Duodenal mucosa (tissue), 2 donors: Measurements from ENCODE around the gene CYRIA.
A peak's percentile ranks its signal among the peaks of the same experiment; 100 is the strongest.

Source experiments
- H3K27ac ChIP-seq: one replicate; pipeline ENCODE4 v1.7.0; 2013; ENCODE audit warnings: low read depth, low read length
- H3K27me3 ChIP-seq, 2 donors: one replicate each; pipeline ENCODE4 v1.7.0; 2013; ENCODE audit warnings: low read length in 2 of 2, control low read depth in 1 of 2; ENCODE audit not compliant: insufficient read depth in 2 of 2, control insufficient read depth in 1 of 2
- H3K36me3 ChIP-seq, 2 donors: one replicate each; pipeline ENCODE4 v1.7.0; 2013; ENCODE audit warnings: low read length in 2 of 2, control low read depth in 1 of 2; ENCODE audit not compliant: insufficient read depth in 2 of 2, control insufficient read depth in 1 of 2
- H3K4me1 ChIP-seq, 2 donors: one replicate each; pipeline ENCODE4 v1.7.0; 2013; ENCODE audit warnings: low read length in 2 of 2, control low read depth in 1 of 2; ENCODE audit not compliant: insufficient read depth in 2 of 2, control insufficient read depth in 1 of 2
- H3K4me3 ChIP-seq, 2 donors: one replicate each; pipeline ENCODE4 v1.7.0; 2013; ENCODE audit warnings: low read length in 2 of 2, low read depth in 1 of 2
- H3K9ac ChIP-seq, 2 donors: one replicate each; pipeline ENCODE4 v1.7.0; 2013; ENCODE audit warnings: low read length in 2 of 2, low read depth in 1 of 2
- H3K9me3 ChIP-seq, 2 donors: one replicate each; pipeline ENCODE4 v1.7.0; 2013; ENCODE audit warnings: low read length in 2 of 2, control low read depth in 1 of 2; ENCODE audit not compliant: control insufficient read depth in 1 of 2

Gene CYRIA

DNA sequence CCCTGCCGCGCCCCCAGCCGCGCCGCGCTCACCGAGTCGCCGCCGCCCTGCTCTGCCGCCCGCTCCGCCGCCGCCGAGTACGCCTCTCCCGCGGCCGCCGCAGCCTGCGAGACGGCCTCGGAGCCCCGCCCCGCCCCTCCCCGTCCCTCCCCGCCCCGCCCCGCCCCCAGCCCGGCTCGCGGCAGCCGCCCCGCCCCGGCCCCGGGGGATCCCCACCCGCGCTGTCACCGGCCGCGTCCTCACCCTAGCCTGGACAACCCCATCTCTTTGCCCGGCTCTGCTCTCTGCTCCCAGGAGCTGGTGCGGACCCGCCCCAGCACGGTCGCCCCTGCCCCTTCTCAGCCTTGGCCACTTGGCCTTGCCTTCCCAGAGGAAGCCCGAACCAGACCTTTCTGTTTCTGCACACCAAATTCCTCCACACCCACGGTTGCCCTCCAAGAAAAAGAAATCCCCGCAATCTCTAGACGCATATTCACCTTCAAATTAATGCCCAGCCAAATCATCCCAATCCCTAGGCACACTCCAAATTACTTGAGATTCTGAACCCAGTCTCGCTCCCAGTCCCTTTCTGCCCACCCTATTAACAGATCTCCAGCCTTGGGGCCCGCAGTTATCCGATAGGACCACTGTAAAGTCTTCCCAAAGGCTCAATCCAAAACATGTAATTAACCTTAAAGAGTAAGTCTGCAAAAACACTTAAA, at the start of gene CYRIA:
TSS of gene CYRIA (minus strand) at position 87 of the 701 bp plus-strand sequence. CDS start 77,715 bp downstream, outside the sequence.
- peak within 1 kb of the TSS; percentile 15 for H3K27ac ChIP-seq
- H3K9me3 ChIP-seq, result no peaks in the 10 kb centered on the region
- H3K36me3 ChIP-seq, result no peaks in the 10 kb centered on the region
- peaks cover 30 to 42% of the 10 kb centered on the region in 2 donors for H3K4me1 ChIP-seq
- H3K4me3 ChIP-seq, result peak within 1 kb of the TSS; percentile 51 to 74
- peaks cover 8 to 20% of the 10 kb centered on the region in 2 donors for H3K27me3 ChIP-seq
- peak within 1 kb of the TSS; percentile 48 to 64 for H3K9ac ChIP-seq

DNA sequence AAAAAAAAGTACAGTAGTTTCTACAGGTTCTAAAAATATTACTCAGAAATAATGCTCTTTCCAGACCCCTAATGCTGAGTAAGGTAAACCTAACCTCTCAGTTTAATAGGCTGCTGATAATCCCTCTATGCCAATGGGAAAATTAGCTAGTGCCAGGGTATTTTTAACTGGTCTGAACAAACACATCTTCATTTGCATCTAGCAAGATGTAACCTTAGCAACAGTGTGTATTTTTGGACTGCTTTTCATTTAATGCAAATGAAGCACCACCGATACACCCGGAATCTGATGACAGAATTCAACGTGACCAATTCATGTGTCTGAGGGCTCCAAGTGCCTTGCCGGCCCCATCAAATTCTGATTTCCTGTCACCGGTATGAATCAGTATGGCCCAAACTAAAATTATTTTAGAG, 47.4 kb upstream of the CYRIA start:
- Histone ChIP-seq H3K27ac (no peak overlapping the region), H3K4me3 (no peak overlapping the region), H3K9me3 (no peaks in the 10 kb centered on the region), H3K4me1 (no peaks in the 10 kb centered on the region), H3K27me3 (no peaks in the 10 kb centered on the region), H3K9ac (no peak overlapping the region), H3K36me3 (no peaks in the 10 kb centered on the region)

DNA sequence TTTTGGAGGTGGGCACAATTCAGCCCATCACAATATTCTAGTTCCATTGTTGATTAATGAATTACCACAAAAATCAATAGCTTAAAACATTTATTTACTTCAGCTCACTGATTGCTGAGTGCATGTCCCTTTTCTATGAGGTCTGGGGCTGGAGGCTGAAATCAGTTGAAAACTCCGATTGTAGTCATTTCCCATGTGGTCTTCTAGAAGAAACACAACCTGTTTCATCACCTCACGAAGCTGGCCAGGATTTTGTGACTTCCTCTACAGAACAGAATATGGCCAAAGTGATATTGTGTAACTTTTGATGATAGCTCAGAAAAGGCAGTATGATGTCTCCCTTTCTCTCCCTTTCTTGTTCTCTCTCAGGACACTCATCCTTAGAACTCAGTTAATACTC, 44.1 kb upstream of the CYRIA start:
- H3K27me3 ChIP-seq, result no peaks in the 10 kb centered on the region
- H3K36me3 ChIP-seq, result no peaks in the 10 kb centered on the region
- no peaks in the 10 kb centered on the region for H3K4me1 ChIP-seq
- no peak overlapping the region for H3K27ac ChIP-seq
- H3K9ac ChIP-seq, result no peak overlapping the region
- H3K9me3 ChIP-seq, result no peaks in the 10 kb centered on the region
- no peak overlapping the region for H3K4me3 ChIP-seq

DNA sequence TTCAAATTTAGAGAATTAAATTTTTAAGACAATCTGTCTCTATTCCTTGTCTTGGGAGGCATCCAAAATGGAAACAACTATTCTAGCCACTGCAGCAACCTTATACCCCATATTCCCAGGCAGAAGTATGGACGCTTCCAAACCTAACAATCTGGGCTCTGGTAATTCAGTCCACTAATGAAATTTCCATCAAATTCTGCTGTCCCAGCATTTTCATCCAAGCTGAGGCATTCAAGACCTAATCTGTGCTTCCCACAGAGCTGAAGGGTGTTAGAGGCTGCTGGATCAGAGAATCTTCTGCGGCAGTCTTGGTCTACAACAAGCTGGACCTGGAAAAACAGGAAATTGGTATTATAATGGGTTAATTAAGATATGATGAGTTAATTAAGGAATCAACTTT, 42.5 kb upstream of the CYRIA start:
- Histone ChIP-seq H3K4me1 (no peaks in the 10 kb centered on the region), H3K4me3 (no peak overlapping the region), H3K36me3 (no peaks in the 10 kb centered on the region), H3K27me3 (no peaks in the 10 kb centered on the region), H3K9me3 (no peaks in the 10 kb centered on the region), H3K27ac (no peak overlapping the region), H3K9ac (no peak overlapping the region)

DNA sequence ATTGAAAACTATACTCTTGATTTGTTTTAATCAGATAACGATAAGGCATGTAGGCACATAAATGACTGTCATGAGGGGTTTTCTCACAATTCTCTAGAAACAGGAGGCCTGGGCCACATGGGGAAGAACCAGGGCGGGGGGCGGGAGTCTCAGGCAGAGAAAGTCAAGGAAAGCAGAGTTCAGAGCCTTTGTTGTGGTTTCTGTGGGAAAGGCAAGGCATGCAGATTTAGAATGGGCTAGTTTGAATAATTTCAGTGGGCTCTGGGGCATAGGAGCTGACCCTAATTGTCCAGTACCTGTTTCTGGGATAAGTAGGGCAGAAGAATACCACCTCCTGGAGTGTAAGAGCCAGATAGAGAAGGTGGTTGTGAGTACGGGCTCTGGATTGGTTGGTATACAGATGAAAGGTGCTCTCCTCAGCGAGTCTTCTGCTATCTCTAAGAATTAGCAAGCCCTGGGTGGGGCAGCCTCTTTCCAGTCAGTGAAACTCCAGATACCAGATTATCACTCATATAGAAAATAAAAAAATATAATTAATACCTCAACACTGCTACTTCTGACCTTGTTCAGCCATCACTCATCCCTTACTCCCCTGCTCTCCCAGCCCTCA, 41.5 kb upstream of the CYRIA start:
- Histone ChIP-seq H3K4me1 (no peaks in the 10 kb centered on the region), H3K4me3 (no peak overlapping the region), H3K9ac (no peak overlapping the region), H3K36me3 (no peaks in the 10 kb centered on the region), H3K9me3 (no peaks in the 10 kb centered on the region), H3K27me3 (no peaks in the 10 kb centered on the region), H3K27ac (no peak overlapping the region)

DNA sequence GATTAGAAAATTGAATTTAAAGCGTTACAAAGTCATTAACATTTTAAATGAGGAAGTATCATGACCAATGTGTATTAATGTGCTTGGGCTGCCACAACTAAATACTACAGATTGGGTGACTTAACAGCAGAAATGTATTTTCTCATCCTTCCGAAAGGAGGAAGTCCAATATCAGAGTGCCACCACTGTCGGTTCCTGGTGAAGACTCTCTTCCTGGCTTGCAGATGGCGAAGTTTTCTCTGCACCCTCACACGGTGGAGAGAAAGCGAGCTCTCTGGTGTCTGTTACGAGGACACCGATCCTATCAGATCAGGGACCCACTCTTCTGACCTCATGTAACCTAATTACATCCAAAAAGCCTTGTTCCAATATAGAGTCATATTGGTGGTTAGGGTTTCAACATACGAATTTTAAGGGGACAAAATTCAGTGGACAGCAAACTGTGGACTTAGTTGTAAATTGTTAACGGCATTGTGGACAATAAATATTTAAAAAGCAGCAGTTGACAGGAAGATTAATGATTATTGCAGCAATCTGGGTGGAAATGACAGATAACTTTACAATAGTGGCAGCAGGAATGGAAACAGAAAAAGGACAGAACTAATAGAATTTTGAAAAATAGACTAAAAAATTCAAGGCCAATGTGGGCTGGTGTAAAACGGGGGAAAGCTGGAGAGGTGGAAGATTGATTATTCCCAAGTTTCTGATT, 35.1 kb upstream of the CYRIA start:
- H3K4me1 ChIP-seq, result no peaks in the 10 kb centered on the region
- no peaks in the 10 kb centered on the region for H3K9me3 ChIP-seq
- H3K9ac ChIP-seq, result no peak overlapping the region
- H3K27me3 ChIP-seq, result no peaks in the 10 kb centered on the region
- H3K4me3 ChIP-seq, result no peak overlapping the region
- no peaks in the 10 kb centered on the region for H3K36me3 ChIP-seq
- H3K27ac ChIP-seq, result no peak overlapping the region

DNA sequence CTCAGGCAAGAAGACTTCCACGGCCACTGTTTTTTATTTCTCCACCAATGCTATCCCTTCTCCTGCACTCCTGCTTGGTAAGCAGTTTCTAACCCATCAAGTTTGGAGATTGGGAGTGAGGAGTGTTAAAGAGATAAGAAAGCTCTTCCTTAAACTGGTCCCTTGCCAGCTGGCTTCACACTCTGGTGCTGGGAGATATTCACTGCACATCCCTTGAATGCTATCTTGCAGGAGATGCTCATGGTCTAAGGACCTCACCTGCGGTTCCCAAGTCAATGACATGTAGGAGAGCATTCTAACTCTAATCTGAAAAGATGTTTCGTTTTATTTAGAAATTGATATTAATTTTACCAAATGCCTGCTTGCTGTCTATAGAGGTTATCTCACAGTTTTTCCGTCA, 28.2 kb upstream of the CYRIA start:
- no peak overlapping the region for H3K9ac ChIP-seq
- no peaks in the 10 kb centered on the region for H3K36me3 ChIP-seq
- no peaks in the 10 kb centered on the region for H3K4me1 ChIP-seq
- H3K27ac ChIP-seq, result no peak overlapping the region
- H3K4me3 ChIP-seq, result no peak overlapping the region
- no peaks in the 10 kb centered on the region for H3K9me3 ChIP-seq
- H3K27me3 ChIP-seq, result no peaks in the 10 kb centered on the region

DNA sequence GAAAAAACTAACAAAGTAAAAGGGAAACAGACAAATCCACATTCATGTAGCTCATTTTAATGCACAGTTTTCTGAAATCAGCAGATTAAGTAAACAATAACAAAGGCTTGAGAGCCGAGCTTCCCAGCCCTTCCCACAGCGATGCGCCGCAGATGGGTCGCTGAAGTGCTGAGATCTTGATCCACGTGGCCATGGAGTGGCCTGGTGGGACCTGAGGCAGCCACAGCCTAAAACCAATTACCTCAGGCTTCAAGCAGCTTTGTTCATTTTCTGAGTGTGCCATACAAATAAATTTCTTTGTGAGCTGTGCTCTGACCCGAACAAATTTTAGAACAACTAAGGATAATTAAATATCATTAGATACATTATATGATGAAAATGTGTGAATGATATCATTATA, 25.6 kb upstream of the CYRIA start:
- no peak overlapping the region for H3K9ac ChIP-seq
- H3K27ac ChIP-seq, result no peak overlapping the region
- H3K36me3 ChIP-seq, result no peaks in the 10 kb centered on the region
- H3K27me3 ChIP-seq, result no peaks in the 10 kb centered on the region
- no peak overlapping the region for H3K4me3 ChIP-seq
- no peaks in the 10 kb centered on the region for H3K4me1 ChIP-seq
- no peaks in the 10 kb centered on the region for H3K9me3 ChIP-seq

DNA sequence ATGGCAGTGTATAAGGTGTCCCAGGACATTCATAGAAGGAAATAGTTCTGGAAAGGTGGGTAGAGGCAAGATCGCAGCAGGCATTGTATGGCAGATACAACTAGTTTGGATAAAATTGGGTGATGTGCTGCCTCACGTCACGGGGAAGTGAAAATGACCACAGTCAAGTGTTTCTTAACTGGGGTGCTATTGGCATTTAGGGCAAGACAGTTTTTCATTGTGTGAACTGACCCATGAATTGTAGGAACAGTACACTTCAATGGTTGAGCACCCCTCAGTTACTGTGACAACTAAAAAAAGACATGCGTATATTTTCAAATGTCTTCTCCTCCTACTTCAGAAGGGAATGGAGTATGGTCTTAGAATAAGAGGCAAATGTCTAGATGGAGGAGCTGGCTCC, 22.3 kb upstream of the CYRIA start:
- no peak overlapping the region for H3K9ac ChIP-seq
- no peaks in the 10 kb centered on the region for H3K4me1 ChIP-seq
- no peak overlapping the region for H3K4me3 ChIP-seq
- no peaks in the 10 kb centered on the region for H3K27me3 ChIP-seq
- H3K9me3 ChIP-seq, result no peaks in the 10 kb centered on the region
- no peaks in the 10 kb centered on the region for H3K36me3 ChIP-seq
- H3K27ac ChIP-seq, result no peak overlapping the region

DNA sequence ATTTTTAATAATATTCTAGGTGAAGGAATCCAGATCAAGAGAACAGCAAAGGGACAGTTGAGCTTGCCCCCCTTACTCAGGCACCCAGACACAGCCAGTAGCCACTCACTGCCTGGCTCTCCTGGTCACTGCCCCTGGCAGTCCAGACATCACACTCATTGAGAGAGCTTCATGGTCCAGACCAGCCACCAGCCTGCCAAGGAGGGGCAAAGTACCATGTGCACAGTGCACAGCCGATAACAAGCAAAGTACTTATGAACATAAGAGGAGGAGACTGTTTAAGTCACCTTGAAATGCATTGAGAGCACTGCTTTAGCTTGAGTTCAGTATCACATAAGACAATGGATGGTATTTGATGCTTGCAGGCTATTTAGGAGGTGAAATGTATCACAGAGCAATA, 21.6 kb upstream of the CYRIA start:
- no peak overlapping the region for H3K4me3 ChIP-seq
- H3K36me3 ChIP-seq, result no peaks in the 10 kb centered on the region

More for the DNA sequence above, 21.6 kb upstream of the CYRIA start:
- H3K9me3 ChIP-seq, result no peaks in the 10 kb centered on the region
- no peaks in the 10 kb centered on the region for H3K4me1 ChIP-seq
- no peak overlapping the region for H3K27ac ChIP-seq
- H3K27me3 ChIP-seq, result no peaks in the 10 kb centered on the region
- H3K9ac ChIP-seq, result no peak overlapping the region
